Activated CD8-positive, alpha-beta memory T cell treated with anti-CD3 and anti-CD28 coated beads, Interleukin-2, amount 50 U/mL, for 48 hours (primary cell): ENCODE results near the gene FRY.

Source experiments
- DNase-seq: peaks from one replicate; pipeline ENCODE4 v3.0.0-alpha.2; 2020

FRY gene

GRCh38 chr13:32266130-32266529 lies 234.6 kb downstream of the FRY start:
- DNase-seq = no peak

- peak; percentile 73 for DNase-seq
These were observed 236.4 kb downstream of the FRY start for GRCh38 chr13:32267836-32268439.

GRCh38 chr13:32272021-32272683 lies 240.6 kb downstream of the FRY start:
- no peak for DNase-seq

GRCh38 chr13:32277839-32278238 lies 246.3 kb downstream of the FRY start:
- DNase-seq = no peak

- DNase-seq = no peak
These were observed 246.9 kb downstream of the FRY start for GRCh38 chr13:32278426-32278825.

GRCh38 chr13:32281096-32281495 lies 249.5 kb downstream of the FRY start:
- DNase-seq = no peak

GRCh38 chr13:32282096-32282711 lies 250.6 kb downstream of the FRY start:
- DNase-seq = no peak

GRCh38 chr13:32284927-32285632 lies 253.5 kb downstream of the FRY start:
- DNase-seq = no peak

GRCh38 chr13:32285633-32285965 lies 254.0 kb downstream of the FRY start:
- DNase-seq = no peak

GRCh38 chr13:32297206-32297605 lies 265.6 kb downstream of the FRY start:
- no peak for DNase-seq

- no peak for DNase-seq
These were observed 267.1 kb downstream of the FRY start for GRCh38 chr13:32298695-32299094.

GRCh38 chr13:32299893-32300292 lies 268.3 kb downstream of the FRY start:
- no peak for DNase-seq

- no peak for DNase-seq
These were observed 268.8 kb downstream of the FRY start for GRCh38 chr13:32300406-32300805.

- DNase-seq = no peak
These were observed 269.3 kb downstream of the FRY start for GRCh38 chr13:32300920-32301319.

- DNase-seq = no peak
These were observed 270.9 kb downstream of the FRY start for GRCh38 chr13:32302461-32302860.

- DNase-seq = no peak
These were observed 274.1 kb downstream of the FRY start for GRCh38 chr13:32305646-32306045.

GRCh38 chr13:32309312-32310133 lies 277.9 kb downstream of the FRY start:
- no peak for DNase-seq

- no peak for DNase-seq
These were observed 278.6 kb downstream of the FRY start for GRCh38 chr13:32310134-32310706.

GRCh38 chr13:32311188-32311897 lies 279.8 kb downstream of the FRY start:
- no peak for DNase-seq

- no peak for DNase-seq
These were observed 283.0 kb downstream of the FRY start for GRCh38 chr13:32314271-32315237.
